RWPE2 (cell line): ENCODE measurements around the gene ISLR.
"Not testable (repeated sequence)": the region's sequence is repeated elsewhere in the genome, so short reads cannot be mapped to it uniquely, and the experiment has no call there.

Experiments
- ATAC-seq: fragments of 200-7000 bp; cut with Tn5 transposase; 3 replicates; pipeline ENCODE4 v1.9.1; 2021; ENCODE audit warnings: low read depth
- DNase-seq: peaks from one replicate; pipeline ENCODE4 v3.0.0-alpha.2; 2020; ENCODE audit warnings: low spot score
- H3K27ac ChIP-seq: fragments of 450-650 bp; 2 replicates; pipeline ENCODE4 v1.5.1; 2017; ENCODE audit warnings: mild to moderate bottlenecking; ENCODE audit not compliant: poor library complexity, severe bottlenecking
- H3K27me3 ChIP-seq: fragments of 250-450 bp; sonication (Bioruptor Pico); 2 replicates; pipeline ENCODE4 v1.5.1; 2021; ENCODE audit warnings: mild to moderate bottlenecking, moderate library complexity; ENCODE audit not compliant: insufficient read depth, poor library complexity, severe bottlenecking
- H3K36me3 ChIP-seq: fragments of 250-450 bp; sonication (Bioruptor Pico); 2 replicates; pipeline ENCODE4 v1.5.1; 2020; ENCODE audit warnings: low read depth, mild to moderate bottlenecking, moderate library complexity
- H3K4me1 ChIP-seq: fragments of 250-450 bp; sonication (Bioruptor Pico); 2 replicates; pipeline ENCODE4 v1.5.1; 2021; ENCODE audit warnings: mild to moderate bottlenecking, moderate library complexity; ENCODE audit not compliant: insufficient read depth, poor library complexity, severe bottlenecking
- H3K4me3 ChIP-seq: fragments of 250-450 bp; sonication (Bioruptor Pico); 2 replicates; pipeline ENCODE4 v1.5.1; 2021; ENCODE audit warnings: mild to moderate bottlenecking, moderate library complexity; ENCODE audit not compliant: severe bottlenecking
- H3K9me3 ChIP-seq: fragments of 250-450 bp; sonication (Bioruptor Pico); 2 replicates; pipeline ENCODE4 v1.5.1; 2021; ENCODE audit warnings: mild to moderate bottlenecking, moderate library complexity; ENCODE audit not compliant: severe bottlenecking
- CTCF ChIP-seq: fragments of 450-650 bp; IDR thresholded peaks from one replicate; pipeline ENCODE4 v1.5.1; 2017; ENCODE audit warnings: mild to moderate bottlenecking, moderate library complexity; ENCODE audit not compliant: poor library complexity, severe bottlenecking

ISLR gene

GRCh38 chr15:74159773-74160172 lies 13.7 kb upstream of the ISLR start:
- H3K27me3 ChIP-seq: no peaks in the 10 kb centered on the region
- no peak for TF ChIP-seq CTCF
- no peak overlapping the region for H3K4me3 ChIP-seq
- no peaks in the 10 kb centered on the region for H3K9me3 ChIP-seq
- no peak overlapping the region for H3K27ac ChIP-seq
- DNase-seq (no peak), ATAC-seq (no peak)
- H3K4me1 ChIP-seq: no peaks in the 10 kb centered on the region
- no peaks in the 10 kb centered on the region for H3K36me3 ChIP-seq

GRCh38 chr15:74160390-74160789 lies 13.1 kb upstream of the ISLR start:
- not testable (repeated sequence) for H3K4me3 ChIP-seq, H3K27me3 ChIP-seq, H3K36me3 ChIP-seq, ATAC-seq, H3K27ac ChIP-seq, H3K4me1 ChIP-seq, DNase-seq, H3K9me3 ChIP-seq

GRCh38 chr15:74162195-74162536 lies 11.3 kb upstream of the ISLR start:
- not testable (repeated sequence) for H3K36me3 ChIP-seq, H3K27ac ChIP-seq, DNase-seq, H3K27me3 ChIP-seq, H3K4me3 ChIP-seq, H3K4me1 ChIP-seq, H3K9me3 ChIP-seq, ATAC-seq

- Histone ChIP-seq H3K36me3 (no peaks in the 10 kb centered on the region), H3K4me3 (no peak overlapping the region), H3K27ac (no peak overlapping the region), H3K9me3 (no peaks in the 10 kb centered on the region), H3K4me1 (no peaks in the 10 kb centered on the region), H3K27me3 (peaks cover 3% of the 10 kb centered on the region)
- TF ChIP-seq CTCF: no peak
- ATAC-seq (no peak), DNase-seq (no peak)
Observed at GRCh38 chr15:74165461-74165860, 8.0 kb upstream of the ISLR start.

- H3K36me3 ChIP-seq: no peaks in the 10 kb centered on the region
- no peaks in the 10 kb centered on the region for H3K4me1 ChIP-seq
- H3K27ac ChIP-seq: no peak overlapping the region
- DNase-seq: no peak
- ATAC-seq: no peak; the same call in 2 of the 3 replicates
- TF ChIP-seq CTCF: no peak
- no peak overlapping the region for H3K4me3 ChIP-seq
- peaks cover 3% of the 10 kb centered on the region for H3K27me3 ChIP-seq
- H3K9me3 ChIP-seq: no peaks in the 10 kb centered on the region
Observed at GRCh38 chr15:74167891-74168331, 5.6 kb upstream of the ISLR start.

GRCh38 chr15:74168711-74169126 lies 4.8 kb upstream of the ISLR start:
- Histone ChIP-seq H3K36me3 (no peaks in the 10 kb centered on the region), H3K27ac (no peak overlapping the region), H3K27me3 (peaks cover 3% of the 10 kb centered on the region), H3K4me3 (no peak overlapping the region), H3K4me1 (no peaks in the 10 kb centered on the region), H3K9me3 (no peaks in the 10 kb centered on the region)
- ATAC-seq: no peak
- TF ChIP-seq CTCF: no peak
- no peak for DNase-seq
